NCI-H1436 treated with DMSO at 0.1 percent for 48 hours (cell line): ENCODE data around the gene GGT6.

Experiments used
- DNase-seq: peaks from one replicate; lab custom pipeline; 2025; lab: John Stamatoyannopoulos, UW

GGT6 gene

DNA sequence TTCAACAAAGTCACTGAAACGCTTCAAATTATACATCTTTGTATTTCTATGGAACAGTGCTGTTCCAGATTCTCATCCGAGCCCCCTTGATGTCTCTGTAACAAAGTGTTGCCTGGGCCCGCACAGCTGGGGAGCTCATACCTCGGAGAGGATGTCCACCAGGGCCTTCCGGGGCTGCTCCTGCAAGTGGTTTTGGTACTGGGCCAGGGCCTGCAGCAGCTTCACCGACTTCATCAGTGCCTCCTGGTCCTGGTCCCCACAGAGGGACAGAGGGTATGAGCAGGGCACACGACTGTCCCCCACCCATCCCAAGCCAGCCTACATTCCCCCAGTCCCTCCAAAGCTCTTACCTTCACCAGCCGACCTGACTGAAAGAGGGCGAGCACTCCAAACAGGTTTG, 6.7 kb downstream of the GGT6 start:
- DNase-seq = no peak

DNA sequence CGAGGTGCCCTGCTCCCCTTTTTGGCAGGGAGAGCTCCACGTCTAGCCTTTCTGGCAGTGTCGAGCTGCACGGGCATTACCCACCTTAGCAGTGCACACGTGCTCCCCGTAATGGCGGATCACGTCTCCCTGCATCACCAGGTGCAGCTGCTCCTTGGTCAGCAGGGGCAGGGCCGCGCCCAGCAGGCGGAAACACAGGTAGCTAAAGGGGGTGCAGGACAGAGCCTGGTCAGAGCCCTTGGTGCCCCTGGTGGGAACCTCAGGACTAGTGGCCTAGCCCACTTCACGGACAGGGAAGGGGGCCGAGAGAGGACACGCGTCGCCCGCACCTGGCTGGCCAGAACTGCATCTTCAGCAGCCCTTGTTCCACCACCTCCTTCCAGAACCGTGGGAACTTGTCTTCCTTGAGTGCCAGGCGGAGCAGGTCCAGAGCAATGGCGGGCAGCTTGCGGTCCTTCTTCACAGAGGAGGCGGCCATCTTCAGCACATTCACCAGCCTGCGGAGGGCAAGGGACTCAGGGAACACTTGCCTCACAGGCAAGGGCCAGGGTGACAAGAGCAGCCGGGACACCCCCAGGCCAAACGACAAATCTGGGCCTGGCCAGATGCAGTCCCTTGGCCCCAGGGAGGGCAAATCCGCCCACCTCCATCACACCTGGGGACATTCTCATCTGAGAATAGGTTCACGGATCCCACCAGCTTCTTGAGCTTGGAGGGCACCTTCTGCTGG, 8.4 kb downstream of the GGT6 start:
- DNase-seq = no peak

DNA sequence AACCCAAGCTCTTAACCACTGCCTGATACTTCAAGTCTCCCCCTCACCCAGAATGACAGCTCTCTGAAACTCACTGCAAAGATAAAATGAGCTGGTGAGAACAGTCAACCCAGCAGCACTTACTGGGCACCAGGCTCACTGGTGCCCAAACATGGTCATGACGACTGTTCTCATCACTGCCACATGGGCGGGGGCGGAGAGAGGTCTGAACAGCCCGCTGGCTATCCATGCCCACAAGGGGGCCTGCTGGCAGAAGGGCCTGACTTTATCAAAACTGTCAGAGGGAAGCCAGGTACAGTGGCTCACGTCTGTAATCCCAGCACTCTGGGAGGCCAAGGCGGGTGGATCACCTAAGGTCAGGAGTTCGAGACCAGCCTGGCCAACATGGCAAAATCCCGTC, 9.2 kb downstream of the GGT6 start:
- no peak for DNase-seq

DNA sequence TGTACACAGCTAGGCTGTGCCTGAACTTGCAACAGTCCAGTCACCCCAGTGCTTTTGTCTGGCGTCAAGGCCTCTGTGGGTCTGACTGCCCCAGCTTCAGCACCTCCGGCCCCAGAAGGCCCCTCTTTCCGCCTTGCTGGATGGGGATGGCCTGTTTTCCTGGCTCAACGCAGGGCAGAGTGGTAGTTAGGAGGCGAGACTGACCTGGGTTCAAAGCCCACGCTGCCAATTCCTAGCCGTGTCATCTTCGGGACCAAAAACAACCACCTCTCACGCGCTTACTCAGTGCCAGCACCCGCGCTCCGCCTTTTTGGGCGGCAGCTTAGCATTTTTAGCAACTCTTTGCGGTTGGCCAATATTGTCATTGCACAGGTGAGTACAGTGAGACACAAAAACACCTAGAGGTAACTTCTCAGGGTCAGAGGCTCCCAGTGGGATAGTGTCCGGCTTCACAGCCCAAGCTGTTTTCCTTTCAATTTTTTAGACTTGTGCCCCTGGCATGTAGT, 9.8 kb downstream of the GGT6 start:
- no peak for DNase-seq

DNA sequence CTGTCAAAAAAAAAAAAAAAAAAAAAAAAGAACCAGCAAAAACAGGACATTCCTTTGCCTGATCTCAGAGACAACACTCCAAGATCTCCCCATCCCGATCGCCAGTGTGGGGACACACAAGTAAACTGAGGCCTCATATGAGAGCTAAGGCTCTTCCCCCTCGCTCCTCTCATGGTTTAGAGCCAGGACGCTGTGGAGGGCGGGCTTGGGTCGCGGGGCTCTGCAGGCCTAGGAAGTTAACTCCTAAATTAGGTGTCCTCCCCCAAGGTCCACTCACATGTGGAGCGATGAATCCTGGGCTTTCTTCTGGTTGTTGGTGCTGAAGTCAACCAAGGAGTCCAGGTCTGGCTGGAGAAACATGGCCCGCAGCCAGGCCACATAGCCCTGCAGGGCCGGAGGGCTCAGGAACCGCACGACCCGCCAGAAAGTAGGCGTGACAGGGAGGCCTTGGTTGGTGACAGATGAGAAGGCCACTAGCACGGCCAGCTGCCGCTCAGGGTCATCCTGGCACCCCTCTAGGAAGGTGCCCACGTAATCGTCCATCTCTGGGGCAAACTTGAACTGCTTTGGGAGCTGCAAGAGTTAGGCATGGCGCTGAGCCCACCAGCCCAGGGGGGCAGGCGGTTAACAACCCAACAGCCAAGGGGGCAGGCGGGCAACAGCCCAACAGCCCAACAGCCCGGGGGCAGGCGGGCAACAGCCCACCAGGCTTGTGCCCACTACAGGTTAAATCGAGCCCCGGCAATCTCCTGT, 10.4 kb downstream of the GGT6 start:
- no peak for DNase-seq

DNA sequence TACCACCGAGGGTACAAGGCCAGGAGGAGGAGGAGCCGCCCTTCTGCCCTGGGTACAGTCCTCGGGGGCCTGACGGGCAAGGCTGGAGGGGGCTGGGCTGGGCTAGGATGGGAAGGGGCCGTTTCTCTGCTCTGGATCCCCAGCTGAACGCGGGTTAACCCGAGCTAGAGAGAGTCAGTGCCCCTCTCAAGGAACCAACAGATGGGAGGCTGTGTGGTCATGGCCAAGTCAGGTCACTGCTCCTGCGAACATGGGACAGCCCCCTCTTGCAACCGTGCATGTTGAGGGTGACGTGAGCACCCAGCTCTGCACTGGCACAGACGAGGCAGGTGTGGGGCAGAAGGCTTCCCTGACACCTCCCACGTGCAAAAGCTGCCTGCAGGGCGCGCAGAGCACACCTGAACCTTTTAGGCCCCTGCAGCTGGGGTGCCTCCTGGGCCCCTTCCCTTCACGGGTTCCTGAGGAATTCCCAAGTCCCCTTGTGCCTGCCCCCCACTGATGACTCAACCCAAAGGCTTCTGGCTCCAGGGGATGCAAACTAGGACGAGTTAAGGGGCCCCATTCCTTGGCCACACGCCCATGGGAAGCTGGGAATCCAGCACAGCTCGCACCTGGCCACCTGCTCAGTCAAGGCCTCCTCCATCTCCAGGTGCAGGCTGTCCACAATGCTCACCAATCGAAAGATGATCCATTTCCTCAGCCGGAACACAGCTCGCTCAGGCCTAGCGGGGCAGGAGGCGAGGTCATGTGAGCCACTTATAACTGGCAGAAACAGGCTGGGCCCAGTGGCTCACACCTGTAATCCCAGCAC, 11.5 kb downstream of the GGT6 start:
- no peak for DNase-seq

DNA sequence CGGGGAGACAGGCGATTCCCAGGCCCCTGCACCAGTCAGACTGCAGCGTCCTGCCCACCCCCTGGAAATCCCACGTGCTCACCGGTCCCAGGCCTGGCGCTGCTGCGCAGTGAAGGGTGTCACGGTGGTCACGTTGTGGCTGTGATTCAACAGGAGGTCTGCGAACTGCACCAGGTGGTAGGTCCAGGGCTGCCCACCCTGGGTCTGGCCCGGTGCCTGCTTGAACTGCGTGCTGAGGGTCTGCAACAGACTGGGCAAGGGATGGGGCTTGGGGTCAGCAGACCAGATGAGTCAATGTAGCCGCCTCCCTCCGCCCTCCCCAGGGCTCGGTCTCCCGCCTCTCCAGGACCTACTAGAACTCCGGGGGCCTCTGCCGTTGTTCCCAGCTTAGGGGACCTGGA, 12.3 kb downstream of the GGT6 start:
- no peak for DNase-seq

DNA sequence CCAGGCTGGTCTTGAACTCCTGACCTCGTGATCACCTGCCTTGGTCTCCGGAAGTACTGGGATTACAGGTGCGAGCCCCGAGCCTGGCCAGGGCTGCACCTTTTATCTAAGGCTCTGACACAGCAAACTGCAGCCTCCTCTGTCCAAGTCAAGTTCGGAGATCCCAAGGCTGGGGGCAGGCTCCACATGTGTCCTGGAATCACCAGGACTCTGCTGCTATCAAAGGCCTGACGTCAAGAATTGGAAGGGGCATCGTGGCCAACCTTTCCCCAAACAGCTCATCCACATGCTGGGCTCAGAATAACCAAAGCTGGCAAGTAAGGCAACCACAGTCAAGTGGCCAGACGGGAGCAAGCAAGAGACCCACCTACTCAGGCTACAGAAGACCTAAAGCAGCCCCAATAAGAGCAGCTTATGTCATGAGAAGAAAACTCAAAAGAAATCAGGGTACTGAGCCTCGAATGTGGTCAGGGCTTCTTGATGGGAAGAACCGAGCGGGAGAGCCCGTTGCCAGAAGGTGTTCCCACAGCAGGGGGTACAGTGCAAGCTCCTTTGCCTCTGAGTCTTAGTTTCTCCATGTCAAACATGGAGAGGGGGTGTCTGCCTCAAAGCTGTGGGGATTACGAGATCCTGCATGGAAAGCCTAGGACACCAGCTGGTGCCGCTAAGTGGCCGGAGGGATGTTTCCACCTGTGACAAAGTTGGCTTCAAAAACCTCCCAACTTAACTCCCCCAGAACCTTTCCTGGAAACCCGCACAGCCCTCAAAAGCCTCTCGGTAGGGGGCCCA, 13.1 kb downstream of the GGT6 start:
- no peak for DNase-seq

DNA sequence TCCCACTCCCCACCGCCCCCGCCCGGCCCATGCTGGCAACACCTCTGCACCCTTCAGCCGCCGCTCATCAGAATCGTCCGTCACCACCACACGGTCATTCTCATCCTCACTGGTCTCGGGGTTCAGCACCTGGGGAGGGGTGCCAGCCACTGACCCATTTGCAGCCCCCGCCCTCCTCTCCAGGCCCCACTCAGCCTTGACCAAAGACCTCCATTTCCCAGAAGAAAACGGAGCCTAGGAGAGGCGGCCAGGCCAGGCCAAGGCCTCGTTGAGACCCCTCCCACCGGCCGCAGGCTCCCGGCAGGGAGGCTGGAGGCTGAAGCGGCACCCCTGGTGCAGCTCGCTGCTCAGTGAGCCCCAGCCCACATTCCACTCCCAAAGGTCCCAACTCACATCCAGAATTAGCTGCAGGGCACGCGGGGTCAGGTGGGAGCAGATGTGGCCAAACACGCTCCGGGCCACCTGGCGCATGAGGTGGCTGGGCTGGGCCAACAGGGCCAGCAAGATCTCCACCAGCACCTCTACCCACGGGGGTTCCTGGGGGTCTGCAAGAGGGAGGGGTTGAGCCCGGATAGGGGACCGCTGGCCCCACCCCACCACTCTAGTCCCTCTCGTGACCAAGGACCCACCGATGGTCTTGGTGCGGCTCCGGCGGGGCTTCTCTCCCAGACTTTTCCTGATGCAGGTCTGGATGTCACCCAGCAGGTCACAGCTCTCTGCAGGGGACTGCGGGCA, 15.0 kb downstream of the GGT6 start:
- DNase-seq = no peak

DNA sequence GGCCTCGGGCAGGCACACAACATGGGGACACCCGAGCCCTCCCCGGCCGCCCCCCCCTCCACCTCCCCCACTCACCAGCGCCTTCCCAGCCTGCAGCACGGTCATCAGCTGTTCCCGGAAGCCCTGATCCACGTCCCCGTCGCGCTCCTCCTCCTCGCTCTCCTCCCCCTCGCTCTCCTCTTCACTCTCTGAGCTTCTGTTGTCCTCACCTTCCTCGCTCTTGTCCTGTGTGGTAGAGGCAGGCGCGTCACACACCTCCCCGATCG, 15.5 kb downstream of the GGT6 start:
- no peak for DNase-seq

DNA sequence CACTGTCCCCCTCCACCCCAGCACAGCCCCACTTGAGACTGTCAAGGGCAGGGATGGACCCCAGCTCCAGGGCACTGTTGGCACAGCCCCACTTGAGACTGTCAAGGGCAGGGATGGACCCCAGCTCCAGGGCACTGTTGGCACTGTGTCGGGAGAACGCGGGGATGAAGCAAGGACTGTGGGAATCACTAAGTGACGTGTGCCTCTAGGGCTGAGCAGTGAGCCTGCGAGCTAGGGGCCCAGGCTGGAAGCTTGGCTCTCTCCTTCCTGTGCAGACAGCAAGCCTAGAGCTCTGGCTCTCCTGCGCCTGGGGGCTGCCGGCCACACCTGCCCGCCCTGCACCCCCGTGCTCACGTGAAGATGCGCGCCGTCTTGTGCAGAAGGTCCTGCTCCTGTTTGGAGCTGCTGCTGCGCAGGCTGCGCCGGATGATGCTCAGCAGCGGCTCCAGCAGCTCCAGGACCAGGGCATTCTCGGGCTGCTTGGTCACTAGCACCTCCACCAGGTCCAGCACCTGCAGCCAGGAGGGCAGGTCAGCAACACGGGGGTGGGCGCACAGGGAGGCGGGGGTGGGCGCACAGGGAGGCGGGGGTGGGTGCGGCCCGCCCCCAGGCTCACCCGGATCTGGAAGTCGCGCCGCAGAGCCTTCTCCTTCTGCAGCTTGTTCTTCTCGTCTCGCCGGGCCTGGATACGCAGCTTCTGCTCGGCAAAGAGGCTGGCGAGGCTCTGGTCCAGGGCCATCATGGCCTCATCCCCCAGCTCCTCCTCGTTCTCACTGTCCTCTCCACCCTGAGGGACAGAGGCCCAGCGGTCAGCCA, 16.0 kb downstream of the GGT6 start:
- no peak for DNase-seq

DNA sequence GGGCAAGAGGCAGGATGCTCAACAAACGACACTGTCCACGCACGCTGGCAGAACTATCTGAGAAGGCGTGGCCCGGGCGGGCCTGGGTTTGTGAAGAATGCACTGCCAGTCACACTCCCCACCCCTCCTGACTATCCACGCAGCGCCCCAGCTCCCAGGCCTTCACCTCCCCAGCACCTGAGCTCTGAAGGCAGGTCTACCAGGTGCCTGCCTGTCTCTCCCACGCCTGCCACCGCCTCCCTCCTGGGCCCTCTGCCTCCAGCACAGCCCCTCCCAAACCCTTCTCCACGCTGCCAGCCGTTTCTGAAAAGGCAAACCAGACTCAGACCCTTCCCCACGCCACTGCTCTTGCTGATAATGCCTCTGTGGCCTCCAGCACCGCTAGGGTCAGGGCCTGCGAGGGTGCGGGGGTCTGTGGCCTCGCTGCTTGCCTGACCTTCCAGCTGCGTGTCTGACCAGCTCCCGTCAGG, 16.8 kb downstream of the GGT6 start:
- no peak for DNase-seq

DNA sequence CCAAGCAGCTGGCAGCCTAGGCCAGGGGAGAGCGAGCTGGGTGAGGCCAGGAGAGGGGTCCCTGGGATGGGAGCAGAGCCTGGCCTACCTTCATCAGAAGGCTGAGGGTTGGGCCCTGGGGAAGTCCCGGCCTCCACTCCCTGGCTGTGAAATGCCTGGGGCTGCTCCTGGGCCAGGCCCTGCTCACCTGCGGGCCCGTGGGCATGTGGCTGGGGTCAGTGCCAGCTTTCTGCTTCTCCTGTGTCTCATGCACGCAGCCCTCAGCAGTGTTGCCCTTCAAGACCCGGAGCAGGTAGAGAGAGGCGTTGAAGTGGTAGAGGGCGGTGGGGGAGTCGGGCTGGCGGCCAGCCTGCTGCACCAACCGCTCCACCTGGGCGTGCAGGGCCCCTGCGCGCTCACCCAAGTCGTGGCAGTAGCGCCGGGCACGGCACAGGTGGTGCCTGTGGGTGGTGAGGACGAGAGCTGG, 17.6 kb downstream of the GGT6 start:
- DNase-seq = no peak

DNA sequence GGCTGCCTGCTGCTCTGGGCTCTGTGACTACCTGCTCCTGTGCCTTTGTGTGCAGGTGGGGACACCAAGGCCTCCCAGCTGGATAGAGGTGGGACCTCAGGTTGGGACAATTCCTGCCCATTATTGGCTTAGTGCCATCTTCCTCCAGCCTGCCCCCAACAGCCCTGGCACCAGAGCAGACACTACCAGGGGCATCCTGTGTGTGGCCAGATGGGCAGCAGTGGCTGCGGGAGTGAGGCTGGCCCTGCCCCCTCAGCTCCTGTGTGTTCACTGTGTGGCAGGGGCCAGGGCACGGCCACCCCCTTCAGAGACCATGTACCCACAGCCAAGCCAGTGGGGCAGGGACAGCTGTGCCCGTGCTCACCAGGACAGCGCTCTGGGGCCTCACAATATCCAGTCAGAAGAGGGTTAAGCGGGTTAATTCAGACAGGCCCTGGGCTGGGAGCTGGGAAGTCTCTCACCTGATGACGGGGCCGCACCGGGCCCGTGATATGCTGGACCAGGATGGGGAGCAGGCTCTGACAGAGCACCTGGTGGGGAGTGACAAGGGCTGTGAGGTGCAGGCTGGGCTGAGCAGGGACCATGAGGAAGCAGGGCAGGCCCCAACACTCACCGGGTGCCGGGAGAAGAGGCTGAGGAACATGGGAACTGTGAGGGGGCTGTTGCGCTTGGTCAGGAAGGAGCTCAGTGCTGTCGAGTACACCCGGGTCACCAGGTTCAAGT, 18.2 kb downstream of the GGT6 start:
- DNase-seq = no peak

DNA sequence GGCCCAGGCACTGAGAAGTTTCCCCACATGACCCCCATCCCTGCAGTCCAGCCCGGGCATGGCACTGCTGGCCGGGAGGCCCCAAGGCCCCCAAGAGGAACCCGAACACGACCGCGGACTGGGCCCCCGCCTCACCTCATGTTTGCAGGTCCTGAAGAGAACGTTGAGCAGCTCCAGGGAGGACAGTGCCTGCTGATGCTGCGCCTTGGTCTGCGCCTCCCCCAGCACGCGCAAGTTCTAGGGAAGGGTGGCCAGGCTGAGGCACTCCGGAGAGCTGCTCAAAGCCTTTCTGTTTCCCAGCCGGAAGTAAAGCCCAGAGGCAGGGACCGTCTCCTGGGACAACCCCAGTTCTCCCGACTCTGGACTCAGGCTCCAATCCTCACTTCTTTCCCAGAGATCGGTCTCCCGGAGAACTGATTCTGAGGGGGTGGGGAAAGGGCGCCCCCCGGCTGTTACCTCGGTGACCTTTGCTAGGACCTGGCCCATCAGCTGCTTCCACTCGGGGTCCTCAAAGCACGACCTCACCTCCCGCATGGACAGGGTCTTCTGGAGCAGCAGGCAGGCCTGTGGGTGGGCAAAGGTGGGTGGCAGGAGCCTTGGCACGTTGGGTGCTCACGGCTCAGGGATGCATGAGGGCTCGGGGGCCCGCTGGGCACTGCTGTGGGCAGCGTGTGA, 18.9 kb downstream of the GGT6 start:
- DNase-seq = no peak

DNA sequence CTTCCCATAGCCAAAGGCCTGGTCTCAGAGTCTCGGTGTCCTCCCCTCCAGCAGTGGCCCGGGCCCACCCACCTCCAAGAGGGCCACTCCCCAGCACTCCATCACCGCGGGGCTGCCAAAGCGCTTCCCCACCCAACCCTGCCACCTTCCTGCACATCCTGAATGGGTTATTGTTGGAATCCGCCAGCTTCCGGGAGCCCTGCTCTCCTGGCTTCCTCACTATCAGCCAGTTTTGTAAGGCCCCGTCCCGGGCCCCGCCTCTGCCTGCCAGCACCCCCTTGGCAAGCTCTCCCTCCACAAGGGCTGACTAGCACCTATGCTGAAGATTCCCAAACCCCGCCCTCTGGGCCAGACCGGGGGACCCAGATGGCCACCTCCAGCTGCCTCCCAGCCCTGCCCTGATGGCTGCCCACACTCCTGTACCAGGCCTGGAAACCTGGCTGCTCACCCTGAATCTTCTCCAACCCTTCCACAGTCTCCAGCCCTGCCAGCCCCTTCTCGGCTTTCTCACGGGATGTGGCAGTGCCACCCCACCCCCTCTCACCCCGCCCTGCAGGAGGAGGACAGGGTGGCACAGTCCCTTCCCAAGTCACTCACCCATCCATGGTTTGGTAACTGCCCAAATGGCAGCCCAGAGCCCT, 19.6 kb downstream of the GGT6 start:
- DNase-seq = no peak

DNA sequence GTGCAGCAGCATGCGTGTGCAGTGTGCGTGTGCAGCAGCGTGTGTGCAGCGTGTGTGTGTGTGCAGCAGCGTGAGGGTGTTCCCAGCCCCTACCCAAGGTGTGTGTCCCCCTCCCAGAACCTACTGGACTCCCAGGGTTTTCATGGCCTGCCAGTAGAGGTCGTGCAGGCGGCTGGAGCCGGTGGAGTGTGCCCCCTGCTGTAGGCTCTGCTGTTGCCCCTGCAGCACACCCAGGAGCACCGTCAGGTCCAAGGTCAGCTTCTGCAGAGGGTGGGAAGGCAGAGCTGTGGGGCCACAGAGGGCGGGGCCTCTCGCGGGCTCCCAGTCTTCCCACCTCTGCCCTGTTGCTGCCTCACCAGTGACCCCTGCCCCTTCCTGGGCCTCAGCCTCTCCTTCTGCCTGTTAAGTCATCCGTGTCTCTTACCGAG, 20.1 kb downstream of the GGT6 start:
- DNase-seq = no peak

DNA sequence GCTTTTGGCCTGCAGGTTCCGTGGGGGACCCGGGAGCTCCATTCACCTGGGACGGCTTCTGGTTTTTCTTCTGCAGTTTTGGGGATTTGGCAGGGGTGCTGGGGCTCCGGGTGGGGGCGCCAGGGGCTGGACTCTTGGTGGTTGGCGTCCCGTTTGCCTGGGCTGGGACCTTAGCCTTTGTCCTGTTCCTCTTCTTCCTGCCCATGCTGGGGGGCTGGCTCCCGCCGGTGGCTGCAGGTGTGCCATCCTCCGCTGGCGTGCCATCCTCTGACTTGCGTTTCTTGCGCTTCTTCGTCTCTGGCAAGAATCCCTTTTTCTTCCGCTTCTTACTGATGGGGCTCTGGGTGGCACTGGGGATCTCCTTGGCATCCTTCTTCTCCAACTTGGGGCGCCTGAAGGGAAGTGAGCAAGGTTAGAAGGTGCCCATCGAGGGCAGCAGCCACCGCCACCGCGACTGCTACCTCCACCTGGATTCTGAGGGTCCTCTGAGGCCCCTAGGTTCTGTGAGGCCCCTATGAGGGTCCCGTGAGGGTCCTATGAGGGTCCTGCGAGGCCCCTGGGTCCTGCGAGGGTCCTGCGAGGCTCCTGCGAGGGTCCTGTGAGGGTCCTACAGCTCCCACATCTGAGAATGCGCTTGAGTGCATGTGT, 20.7 kb downstream of the GGT6 start:
- no peak for DNase-seq
